ENCODE measurements around the gene TFDP1. TPM values are rescaled to one million over a fixed set of nuclear protein-coding genes. Genes with fewer than 3 reads are reported as not detected.

Gene TFDP1
- total and polyA plus RNA-seq, 2 of the 4 experiments (the other 2 are of a cell fraction) = 59.3 to 97.0 TPM

DNA sequence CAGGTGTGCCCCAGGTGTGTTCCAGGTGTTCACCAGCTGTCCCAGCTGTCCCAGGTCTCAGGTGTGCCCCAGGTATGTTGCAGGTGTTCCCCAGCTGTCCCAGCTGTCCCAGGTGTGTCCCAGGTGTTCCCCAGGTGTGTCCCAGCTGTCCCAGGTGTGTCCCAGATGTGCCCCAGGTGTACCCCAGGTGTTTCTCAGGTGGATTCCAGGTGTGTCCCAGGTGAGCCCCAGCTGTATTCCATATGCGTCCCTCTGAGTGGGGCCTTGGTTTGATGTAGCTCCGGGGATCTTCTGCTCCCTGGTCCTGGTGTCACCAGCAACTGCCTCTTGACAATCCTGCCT, 81.7 kb downstream of the TFDP1 start:
- intact Hi-C loops (cut with micrococcal nuclease) = no loop called here
- CTCF ChIA-PET = no interaction called here
- no peak for ATAC-seq (ENCODE audit: low read depth)
- Histone ChIP-seq H4K91ac (ENCODE audit: insufficient read depth, low read depth, low read length) (no peak overlapping the region), H3K27ac (ENCODE audit: insufficient read depth, low read length) (no peak overlapping the region), H3K4me2 (ENCODE audit: low read depth, low read length) (no peak overlapping the region), H2BK5ac (ENCODE audit: low read depth, low read length, poor library complexity, severe bottlenecking) (no peak overlapping the region), H3K9ac (ENCODE audit: low read depth, low read length) (no peak overlapping the region), H3K27me3 (ENCODE audit: control insufficient read depth, insufficient read depth, low read length) (peaks cover 16% of the 10 kb centered on the region), H2AFZ (replicated peaks; ENCODE audit: low read length, poor library complexity) (no peak overlapping the region), H3K14ac (replicated peaks; ENCODE audit: low read depth, low read length) (no peak overlapping the region), H3K9me1 (ENCODE audit: insufficient read depth, low read length) (peaks cover 3% of the 10 kb centered on the region; the same call in 1 of the 2 replicates), H3K4me1 (ENCODE audit: control insufficient read depth, insufficient read depth, low read length) (no peaks in the 10 kb centered on the region), H3K56ac (ENCODE audit: extremely low read depth, insufficient read depth, low read length) (no peak overlapping the region), H3K4me3 (ENCODE audit: insufficient read depth, low read depth, low read length) (no peak overlapping the region), H3K36me3 (ENCODE audit: control insufficient read depth, insufficient read depth, low read length) (no peaks in the 10 kb centered on the region), H3K4ac (ENCODE audit: low read depth, low read length) (no peak overlapping the region), H3K23ac (ENCODE audit: low read depth, low read length) (no peak overlapping the region), H2BK20ac (ENCODE audit: low read depth, low read length) (no peak overlapping the region), H2AK9ac (replicated peaks; ENCODE audit: low read depth, low read length, poor library complexity) (no peak overlapping the region), H3K79me1 (ENCODE audit: low read depth in 1 of 2, low read length in 2 of 2) (no peaks in the 10 kb centered on the region), H4K20me1 (ENCODE audit: insufficient read depth, low read length) (peaks cover 11% of the 10 kb centered on the region; the same call in 1 of the 2 replicates), H2AK5ac (ENCODE audit: low read depth, low read length) (no peak overlapping the region), H3K18ac (ENCODE audit: low read depth, low read length) (no peak overlapping the region), H2BK120ac (ENCODE audit: low read depth, low read length) (no peak overlapping the region), H4K5ac (ENCODE audit: low read depth, low read length) (no peak overlapping the region), H2BK15ac (ENCODE audit: low read depth, low read length) (no peak overlapping the region), H4K8ac (ENCODE audit: low read depth in 2 of 2, low read length in 2 of 2) (no peak overlapping the region), H3K9me3 (ENCODE audit: control insufficient read depth, insufficient read depth, low read length) (peaks cover 3% of the 10 kb centered on the region; the same call in 1 of the 2 replicates)
- POLR2A ChIA-PET (ENCODE audit: unreplicated experiment) = no interaction called here
- in situ Hi-C loops (cut with MboI; ENCODE audit: low sequenced_read_pairs) = no loop called here
- DNase-seq = no peak
- TF ChIP-seq, protein P1, sequence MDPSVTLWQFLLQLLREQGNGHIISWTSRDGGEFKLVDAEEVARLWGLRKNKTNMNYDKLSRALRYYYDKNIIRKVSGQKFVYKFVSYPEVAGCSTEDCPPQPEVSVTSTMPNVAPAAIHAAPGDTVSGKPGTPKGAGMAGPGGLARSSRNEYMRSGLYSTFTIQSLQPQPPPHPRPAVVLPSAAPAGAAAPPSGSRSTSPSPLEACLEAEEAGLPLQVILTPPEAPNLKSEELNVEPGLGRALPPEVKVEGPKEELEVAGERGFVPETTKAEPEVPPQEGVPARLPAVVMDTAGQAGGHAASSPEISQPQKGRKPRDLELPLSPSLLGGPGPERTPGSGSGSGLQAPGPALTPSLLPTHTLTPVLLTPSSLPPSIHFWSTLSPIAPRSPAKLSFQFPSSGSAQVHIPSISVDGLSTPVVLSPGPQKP (IDR thresholded peaks at IDR 0.05; ENCODE audit: borderline replicate concordance, low read depth, low read length) = no peak
- TF ChIP-seq FOS (IDR thresholded peaks at IDR 0.05; ENCODE audit: low read depth, low read length) (no peak), CEBPB (IDR thresholded peaks at IDR 0.05; ENCODE audit: low read depth, low read length) (no peak), SMC3 (IDR thresholded peaks at IDR 0.05; ENCODE audit: low read depth, low read length) (no peak), MAFK (IDR thresholded peaks at IDR 0.05; ENCODE audit: low read depth, low read length) (no peak), RFX5 (IDR thresholded peaks at IDR 0.05; ENCODE audit: low read depth, low read length) (no peak), RCOR1 (IDR thresholded peaks at IDR 0.05; ENCODE audit: insufficient replicate concordance, low read length) (no peak), MXI1 (IDR thresholded peaks at IDR 0.05; ENCODE audit: borderline replicate concordance, low read depth, low read length) (no peak), CHD1 (IDR thresholded peaks at IDR 0.05; ENCODE audit: low read depth, low read length) (no peak)
- TF ChIP-seq, protein P2, sequence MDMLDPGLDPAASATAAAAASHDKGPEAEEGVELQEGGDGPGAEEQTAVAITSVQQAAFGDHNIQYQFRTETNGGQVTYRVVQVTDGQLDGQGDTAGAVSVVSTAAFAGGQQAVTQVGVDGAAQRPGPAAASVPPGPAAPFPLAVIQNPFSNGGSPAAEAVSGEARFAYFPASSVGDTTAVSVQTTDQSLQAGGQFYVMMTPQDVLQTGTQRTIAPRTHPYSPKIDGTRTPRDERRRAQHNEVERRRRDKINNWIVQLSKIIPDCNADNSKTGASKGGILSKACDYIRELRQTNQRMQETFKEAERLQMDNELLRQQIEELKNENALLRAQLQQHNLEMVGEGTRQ (IDR thresholded peaks at IDR 0.05; ENCODE audit: low read depth, low read length) = no peak
- WGBS, 2 experiments (ENCODE audit: extremely low coverage in 2 of 2, insufficient read length in 1 of 2) = 83% methylated on average over 1 of the region's 2 CpGs; no CpG with 5 or more reads in 1 of the 2 experiments
- no TSS peak for BruUV-seq (replicated peaks)
- dilution Hi-C loops (cut with HindIII; ENCODE audit: low sequenced_read_pairs, unreplicated experiment) = no loop called here
